ENCODE data around the gene TLE1.

TLE1 gene

GRCh38 chr9:81565609-81566008, 123.7 kb downstream of the TLE1 start:
- no peak for DNase-seq

- no peak for DNase-seq
Observed at GRCh38 chr9:81565144-81565543, 124.2 kb downstream of the TLE1 start.

- DNase-seq = no peak
Observed at GRCh38 chr9:81564632-81565031, 124.7 kb downstream of the TLE1 start.

DNA sequence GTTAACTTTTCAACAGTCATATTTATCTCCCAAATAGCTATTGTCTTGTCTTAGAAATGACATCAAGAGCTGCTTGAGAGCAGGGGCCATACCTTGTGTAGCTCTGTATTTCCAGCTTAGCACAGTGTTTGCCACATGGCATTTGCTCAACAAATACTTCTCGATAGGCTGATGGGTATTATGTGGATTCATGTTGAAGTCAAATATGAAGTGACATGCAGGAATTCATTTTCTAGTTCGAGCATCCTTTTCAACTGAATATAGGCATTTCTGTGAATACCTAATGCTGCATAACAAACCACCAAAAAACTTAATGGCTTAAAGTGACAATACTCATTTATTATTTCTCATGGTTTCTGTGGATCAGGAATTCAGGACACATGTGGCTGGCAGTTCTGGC, 125.6 kb downstream of the TLE1 start:
- DNase-seq = no peak

DNA sequence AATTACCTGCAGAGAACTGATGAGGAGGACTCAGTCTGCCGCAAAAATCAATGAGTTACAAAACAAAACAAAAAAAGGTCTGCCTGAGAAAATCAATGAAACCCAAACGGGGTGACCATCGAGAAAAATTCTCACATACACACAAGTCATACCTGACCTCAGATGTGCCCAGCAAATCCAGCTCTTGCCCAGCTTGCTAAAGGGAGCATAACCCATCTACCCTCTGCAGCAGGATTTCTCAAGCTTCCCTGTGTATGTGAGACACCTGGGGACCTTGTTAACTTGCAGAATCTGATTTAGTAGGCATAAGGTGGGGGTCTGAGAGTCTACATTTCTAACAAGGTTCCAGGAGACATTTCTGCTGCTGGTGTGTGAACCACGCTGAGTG, 126.3 kb downstream of the TLE1 start:
- no peak for DNase-seq

DNA sequence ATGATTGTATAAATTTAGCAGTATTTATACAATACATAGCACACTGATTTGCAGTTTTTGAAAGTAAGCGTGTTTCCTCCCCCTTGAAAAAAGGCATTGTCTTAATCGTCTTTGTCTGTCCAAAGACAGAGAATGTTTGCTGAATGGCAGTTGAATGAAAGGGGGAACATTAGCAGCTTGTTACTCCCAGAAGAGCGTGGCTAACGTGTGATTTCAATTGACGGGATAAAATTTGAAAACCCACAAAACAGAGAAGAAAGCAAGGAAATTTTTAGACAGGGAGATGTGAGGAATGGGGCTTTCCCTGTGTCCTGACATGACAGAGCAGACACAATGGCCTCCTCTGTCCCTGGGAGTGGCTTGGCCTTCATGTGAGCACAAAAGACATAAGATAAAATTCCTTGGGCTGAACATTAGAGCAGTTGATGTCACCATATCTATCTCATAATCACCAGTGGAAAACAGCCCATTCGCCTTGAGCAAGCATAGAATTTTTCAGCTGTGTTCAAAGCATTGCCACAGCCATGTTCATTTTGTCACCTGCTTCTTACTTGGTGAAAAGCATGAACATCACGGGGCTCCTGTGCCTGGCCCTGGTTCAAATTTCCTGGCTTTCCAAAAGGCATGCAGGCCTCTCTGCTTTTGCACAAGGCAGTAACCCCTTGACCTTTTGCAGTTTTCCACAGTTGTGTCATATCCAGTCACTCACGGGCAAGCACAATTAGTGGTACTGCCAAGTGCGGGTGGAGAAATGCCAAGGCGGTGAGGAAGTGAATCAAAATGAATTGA, 126.9 kb downstream of the TLE1 start:
- DNase-seq = no peak

DNA sequence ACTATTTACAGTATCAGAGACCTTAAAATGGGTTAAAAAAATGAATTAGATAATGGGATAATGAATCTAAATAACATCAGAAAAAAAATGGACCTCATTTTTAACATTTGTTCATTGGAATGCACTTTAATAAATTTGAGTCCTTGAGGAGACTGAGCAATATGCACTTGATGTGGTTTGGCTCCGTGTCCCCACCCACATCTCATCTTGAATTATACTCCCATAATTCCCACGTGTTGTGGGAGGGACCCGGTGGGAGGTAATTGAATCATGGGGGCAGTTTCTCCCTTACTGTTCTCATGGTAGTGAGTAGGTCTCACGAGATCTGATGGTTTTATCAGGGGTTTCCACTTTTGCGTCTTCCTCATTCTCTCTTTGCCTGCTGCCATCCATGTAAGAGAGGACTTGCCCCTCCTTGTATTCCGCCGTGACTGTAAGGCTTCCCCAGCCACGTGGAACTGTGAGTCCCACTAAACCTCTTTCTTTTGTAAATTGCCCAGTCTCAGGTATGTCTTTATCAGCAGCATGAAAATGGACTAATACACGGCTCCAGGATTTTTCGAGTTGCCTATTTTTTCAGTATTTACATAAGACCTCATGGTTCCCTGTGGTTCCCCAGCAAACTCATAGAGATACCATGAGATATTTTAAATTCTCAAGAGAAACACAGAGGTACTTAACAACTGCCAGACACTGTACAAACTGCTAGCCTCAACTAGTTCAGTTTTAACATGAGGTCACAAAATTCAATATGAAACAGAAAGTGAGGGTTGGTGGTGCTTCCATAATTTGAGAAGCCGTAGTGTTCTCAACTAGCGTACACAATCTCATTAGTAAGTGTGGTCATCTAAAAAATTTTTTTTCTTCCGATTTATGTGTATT, 128.3 kb downstream of the TLE1 start:
- no peak for DNase-seq

GRCh38 chr9:81559709-81560108, 129.6 kb downstream of the TLE1 start:
- no peak for DNase-seq

DNA sequence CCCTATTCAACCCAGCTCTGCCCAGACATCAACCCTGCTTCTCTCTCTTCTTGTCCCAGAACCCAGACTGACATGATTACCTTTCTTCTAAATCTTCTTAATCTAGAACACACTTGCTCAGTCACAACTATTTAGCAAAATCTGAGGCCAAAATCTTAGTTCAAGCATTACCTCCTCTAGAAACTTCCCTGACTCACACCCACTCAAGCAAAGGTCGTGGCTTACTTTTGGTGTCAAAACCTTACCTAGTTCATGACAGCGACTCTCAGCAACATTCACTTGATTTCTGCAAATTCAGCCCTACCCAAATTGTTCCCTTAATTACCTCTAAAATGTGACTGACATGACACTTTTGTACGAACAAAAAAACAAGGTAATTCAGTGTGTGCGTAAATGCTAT, 130.2 kb downstream of the TLE1 start:
- no peak for DNase-seq

- DNase-seq = no peak
Observed at GRCh38 chr9:81558091-81558830, 131.1 kb downstream of the TLE1 start.

GRCh38 chr9:81557452-81558090, 131.8 kb downstream of the TLE1 start:
- DNase-seq = no peak

DNA sequence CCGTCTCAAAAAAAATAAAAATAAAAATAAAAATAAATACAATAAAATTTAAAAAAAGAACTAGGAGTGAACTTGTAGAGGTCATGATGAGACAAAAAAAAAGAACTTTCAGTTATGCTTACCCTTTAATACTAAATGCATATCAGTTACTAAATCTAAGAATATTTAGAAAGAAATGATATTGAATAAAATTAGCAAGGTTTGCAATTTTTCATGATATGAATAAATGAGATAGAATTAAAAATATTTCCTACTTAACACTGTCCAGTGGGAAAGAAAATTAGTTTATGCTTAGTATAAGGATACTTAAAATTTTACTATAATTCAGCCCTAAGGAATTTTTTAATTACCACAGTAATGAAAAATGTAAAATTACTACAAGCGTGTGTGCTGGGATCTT, 132.4 kb downstream of the TLE1 start:
- no peak for DNase-seq

DNA sequence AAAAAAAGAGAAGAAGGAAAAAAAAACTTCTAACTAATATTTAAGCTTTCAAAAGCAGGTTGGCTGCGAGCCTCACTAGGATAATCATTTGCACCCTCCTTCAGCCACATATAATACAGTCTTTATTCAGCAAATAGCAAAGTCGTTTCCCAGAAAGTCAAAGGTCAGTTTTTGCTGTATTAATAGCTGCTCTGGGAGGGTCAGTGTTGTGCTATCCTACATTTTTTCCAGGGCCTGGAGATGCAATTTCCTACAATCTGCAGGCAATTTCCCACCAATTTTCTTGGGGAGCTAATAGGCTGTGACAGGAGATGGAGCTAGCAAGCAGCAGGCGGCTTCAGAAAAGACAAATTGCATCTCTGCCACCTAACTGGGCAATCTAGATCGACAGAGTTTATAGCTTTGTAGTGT, 136.8 kb downstream of the TLE1 start:
- DNase-seq = no peak

DNA sequence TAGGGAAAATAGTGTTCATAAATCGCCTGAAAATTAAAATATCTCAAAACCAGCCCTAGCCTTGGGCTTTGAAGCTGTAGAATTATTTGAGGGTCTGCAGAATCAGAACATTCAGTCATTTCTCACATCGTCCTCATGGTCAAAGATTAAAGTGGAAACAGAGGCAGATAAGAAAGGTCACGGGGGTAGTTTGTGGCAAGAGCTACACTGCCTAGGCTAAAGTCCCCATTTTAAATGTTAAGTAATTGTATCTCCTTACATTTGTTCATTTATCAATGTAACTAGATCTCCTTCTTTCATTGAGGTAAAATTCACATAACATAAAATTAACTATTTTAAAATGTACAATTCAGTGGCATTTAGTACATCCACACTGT, 139.2 kb downstream of the TLE1 start:
- no peak for DNase-seq

DNA sequence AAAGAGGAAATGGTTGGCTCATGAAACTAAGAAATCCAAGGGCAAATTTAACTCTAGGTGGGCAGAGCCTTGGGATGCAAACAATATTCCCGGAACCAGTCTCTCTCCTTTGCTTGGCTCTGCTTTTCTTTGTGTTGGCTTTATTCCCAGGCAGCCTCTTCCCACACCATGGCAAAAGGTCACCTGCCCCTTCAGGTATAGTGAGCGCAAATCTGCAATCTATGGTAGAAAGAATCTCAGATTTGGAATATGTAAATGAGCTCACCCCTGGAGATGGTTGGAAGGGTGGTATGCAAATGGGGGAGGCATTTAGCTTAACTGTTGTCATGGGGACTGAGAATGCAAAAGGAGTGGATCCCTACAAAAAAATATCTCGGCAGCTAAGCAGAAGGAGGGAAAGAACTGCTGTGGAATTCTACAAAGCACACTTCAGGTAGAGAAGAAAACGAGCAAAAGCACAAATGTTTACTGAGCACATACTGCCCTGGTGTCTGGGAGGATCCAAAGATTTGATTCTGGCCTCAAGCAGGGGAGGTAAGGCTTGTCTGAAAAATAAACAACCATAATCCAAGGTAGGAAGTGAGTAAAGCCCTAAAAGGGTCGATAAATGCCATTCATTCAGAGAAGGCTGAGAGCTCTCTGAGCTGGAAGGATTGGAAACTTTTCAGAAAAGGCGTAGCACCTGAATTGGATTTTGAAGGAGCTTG, 139.7 kb downstream of the TLE1 start:
- no peak for DNase-seq

- no peak for DNase-seq
Observed at GRCh38 chr9:81548911-81549310, 140.4 kb downstream of the TLE1 start.

- DNase-seq = no peak
Observed at GRCh38 chr9:81546489-81546888, 142.9 kb downstream of the TLE1 start.

GRCh38 chr9:81543695-81544094, 145.7 kb downstream of the TLE1 start:
- no peak for DNase-seq

DNA sequence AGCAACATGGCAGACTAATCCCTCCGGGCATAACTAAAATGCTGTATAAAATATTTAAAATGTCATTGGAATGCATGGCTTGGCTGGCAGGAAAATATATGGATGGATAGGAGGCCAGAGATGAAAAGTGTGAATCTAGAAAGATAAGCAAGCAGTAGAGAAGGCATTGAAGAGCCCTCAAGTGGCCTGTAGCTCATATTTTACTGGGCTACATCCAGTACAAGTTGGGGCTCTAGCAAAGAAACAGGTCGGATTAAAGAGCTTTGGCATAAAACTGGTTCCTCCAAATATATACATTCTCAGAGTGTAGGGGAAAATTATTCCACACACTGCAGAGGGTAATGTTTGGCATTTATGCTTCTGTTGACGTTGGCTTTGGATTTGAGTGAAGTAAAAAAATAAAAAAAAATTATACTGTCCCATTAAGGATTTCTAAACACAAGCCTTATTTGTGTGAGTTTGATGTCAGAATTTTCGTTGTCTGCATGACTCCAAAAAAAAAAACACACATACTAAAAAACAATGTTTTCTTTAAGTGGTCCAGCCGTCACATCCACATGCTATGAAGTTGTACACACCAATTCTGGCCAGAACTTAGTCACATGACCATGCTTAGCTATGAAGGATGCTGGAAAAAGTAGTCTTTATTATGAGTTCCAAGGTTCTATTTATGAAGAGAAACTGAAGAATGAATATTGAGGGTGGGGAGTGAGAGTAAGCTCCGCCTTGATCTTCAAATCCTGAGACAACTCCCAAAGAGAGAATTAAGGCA, 147.0 kb downstream of the TLE1 start:
- no peak for DNase-seq

GRCh38 chr9:81540142-81540710, 149.1 kb downstream of the TLE1 start:
- DNase-seq = no peak

DNA sequence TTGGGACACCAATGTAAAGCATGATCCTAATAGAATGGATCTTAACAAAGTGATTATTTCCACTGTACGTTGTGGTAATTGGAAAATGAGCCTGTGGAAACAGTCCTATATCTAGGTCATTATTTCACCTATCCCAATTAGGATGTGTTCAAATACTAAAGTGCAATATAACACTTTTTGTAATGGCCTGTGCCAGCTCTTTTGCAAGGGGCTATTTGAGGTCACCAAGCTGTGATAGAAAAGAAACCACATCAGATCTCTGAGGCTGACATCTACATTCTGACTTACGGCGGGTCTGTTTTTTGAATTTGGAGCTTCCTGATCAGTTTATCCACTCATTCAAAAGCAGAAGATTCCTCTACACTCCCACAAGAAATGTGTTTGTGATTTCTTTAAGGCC, 150.0 kb downstream of the TLE1 start:
- no peak for DNase-seq
